HG03097 (cell line): Measurements from ENCODE around the gene FGF21.
A peak's percentile ranks its signal among the peaks of the same experiment; 100 is the strongest.
"Not testable (repeated sequence)": the region's sequence is repeated elsewhere in the genome, so short reads cannot be mapped to it uniquely, and the experiment has no call there.

Experiments
- ATAC-seq: cut with Tn5 transposase; IDR thresholded peaks from one replicate; pipeline ENCODE4 v1.9.1; 2021; ENCODE audit not compliant: unreplicated experiment, low FRiP score

FGF21 gene, protein sequence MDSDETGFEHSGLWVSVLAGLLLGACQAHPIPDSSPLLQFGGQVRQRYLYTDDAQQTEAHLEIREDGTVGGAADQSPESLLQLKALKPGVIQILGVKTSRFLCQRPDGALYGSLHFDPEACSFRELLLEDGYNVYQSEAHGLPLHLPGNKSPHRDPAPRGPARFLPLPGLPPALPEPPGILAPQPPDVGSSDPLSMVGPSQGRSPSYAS

DNA sequence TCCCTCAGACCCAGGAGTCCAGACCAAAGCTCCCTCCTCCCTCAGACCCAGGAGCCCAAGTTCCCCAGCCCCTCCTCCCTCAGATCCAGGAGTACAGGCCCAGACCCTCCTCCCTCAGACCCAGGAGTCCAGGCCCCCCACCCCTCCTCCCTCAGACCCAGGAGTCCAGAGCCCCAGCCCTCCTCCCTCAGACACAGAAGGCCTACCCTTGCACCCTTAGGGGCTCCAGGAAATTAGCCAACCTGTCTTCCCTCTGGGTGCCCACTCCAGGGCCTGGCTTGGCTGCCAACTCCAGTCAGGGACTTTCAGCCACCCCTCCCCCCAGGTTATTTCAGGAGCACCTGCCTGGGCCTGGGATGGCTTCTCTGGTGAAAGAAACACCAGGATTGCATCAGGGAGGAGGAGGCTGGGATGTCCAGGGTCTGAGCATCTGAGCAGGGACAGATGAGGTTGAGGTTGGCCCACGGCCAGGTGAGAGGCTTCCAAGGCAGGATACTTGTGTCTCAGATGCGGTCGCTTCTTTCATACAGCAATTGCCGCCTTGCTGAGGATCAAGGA, at the start of gene FGF21:
Gene FGF21, plus strand, starts transcription at position 441 of the 558 bp plus-strand sequence. CDS start 713 bp downstream, outside the sequence.
- ATAC-seq = no peak

DNA sequence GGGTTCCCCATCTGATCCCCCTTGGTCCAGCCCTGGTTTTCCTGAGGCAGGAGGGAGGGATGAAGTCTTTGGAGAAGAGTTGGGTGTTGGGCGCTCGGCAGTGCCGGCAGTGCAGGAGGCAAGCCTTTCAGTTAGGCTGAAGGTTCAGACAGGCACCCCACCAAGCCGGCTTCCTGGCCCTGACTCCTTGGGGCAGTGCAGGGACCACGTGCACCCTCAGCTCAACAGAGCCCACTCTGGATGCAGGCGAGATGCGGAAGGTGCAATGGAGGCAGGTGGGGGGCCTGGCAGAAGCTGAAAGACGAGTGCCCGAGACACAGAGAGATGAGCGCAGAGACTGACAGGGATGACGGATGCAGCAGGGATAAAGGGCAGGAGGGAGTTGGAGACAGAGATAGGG, 46.9 kb upstream of the FGF21 start:
- no peak for ATAC-seq

DNA sequence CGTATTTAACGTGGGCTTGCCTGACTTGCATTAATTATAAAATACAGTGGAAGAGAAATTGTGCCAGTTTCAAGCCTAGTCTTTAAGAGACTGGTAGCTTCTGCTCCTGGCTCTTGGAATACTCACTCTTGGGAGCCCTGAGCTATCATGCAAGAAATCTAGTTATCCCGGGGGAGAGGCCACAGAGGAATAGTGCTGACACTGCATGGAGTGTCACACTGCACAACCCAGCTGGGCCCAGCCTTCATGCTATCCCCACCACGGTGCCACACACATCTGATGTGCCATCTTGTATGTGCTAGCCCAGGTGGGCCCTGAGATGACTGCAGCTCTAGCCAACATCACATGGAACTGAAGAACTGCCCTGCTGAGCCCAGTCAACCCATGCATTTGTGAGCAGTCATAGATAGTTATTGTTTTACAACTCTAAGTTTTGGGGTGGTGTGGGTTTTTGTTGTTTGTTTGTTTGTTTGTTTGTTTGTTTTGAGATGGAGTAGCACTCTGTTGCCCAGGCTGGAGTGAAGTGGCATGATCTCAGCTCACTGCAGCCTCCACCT, 44.1 kb upstream of the FGF21 start:
- no peak for ATAC-seq

DNA sequence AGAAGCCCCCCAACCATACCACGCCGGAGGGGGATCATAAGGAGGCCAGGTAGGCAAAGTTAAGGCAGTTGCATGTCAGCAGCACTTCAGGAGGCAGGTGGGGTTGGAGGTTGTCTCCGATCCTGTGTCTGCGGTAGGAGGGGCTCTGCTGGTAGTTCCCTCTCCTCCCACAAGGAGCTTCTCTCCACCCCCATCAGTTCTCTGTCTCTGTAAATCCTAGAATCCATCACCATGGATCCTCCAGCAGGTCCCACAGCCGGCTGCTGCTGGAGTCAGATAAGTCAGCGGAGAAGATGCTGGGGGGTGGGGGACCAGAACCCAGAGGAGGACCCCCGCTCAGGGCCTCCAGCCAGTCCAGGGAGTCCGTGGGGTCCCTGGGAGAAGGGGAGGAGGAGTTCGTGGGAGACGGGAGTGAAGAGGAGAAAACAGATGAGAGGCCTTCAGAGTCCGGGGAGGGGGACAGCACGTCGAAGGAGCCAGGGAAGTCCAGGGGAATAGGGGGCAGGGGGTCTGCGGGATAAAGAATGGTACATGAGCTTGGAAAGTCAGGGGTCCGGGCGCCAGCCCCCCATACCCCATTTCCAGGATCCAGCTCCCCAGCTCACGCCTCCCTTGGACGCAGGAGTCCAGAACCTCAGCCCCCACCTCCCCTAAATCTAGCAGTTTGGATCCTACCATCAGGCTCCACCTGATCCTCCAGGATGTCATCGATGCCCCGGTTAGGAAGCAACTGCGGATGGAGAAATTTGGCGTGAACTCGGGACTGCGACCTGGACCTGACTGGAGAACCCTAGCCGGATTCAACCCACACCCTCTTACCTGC, 42.1 kb upstream of the FGF21 start:
- ATAC-seq = no peak

DNA sequence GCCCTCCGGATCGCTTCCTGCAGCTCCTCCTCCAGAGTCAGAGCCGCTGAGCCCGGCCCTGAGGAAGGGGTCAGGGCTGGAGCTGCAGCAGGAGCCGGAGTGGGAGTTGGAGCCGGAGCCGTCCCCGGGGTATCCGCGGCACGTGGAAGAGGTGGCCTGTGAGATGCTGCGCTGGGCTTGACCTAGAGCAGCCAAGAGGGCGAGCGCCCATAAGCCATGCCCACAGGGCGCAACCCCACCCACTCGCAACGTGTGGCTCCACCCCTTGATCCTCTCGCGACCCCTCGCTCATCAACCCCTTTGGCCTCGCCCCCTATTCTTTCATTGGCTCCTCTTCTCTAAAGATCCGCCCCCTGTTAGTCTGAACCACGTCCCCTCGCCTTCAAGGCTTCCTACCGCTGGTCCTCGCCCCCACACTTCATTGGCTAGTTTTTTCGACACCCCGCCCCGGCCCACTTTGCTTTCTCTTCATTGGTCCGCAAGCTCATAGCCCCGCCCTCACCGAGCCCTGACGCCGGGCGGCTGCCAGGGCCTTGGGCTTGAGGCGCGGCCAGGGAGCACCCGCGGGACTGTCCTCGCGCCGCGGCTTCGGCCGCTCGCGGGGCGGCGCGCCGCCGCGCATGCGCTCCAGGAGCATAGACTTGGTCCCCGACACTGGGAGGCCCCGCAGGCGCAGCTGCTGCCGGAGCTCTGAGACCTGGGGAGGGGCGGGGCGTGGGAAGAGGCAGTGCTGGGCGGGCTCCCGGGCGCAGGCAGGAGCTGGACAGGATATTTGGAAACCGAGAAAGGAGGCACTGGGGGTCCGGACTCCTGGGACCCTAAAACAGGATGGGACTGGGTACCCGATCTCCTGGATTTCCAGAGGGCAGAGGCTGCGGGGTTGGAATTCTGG, 41.2 kb upstream of the FGF21 start:
- peak; percentile 92 for ATAC-seq

DNA sequence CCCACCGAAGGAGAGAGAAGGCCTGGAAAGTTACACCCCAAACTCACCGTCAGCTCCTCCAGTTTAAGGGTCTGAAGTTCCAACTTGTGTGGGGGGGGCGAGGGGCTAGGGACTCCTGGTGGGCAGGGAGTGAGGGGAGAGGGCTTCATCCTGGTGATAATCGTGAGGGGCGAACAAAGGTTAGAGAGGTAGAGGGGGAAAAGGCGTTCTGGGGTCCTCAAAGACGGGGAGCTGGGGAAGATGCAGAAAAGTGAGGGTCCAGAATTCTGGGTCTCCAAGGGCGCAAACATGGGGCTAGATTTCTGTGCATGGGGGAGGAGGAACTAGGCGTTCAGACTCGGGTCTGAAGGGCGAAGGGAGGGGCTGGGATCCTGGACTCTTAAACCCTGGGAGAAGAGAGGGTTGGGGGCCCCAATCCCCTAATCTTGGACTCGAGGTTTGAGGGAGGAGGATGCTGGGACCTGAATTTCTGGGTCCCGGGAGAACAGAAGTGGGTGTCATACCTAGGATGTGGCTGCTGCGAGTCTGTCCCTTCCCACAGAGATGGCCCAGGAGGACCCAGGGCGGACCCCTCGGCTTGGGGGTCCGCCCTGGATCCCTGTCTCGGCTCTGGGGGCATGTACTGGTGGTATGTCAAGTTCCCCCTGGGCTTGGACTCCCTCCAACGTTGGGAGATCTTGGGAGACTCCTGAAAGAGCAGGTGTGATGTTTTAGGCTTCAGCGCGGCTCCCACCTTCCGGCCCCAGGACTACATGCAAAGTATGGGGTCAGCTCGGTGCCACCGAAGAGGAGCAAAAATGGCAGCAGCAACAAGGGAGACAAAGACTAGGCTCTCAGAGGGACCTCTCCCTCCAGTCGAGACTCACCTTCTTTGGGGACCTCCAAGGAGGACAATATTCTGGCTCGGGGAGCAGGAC, 40.3 kb upstream of the FGF21 start:
- no peak for ATAC-seq

GRCh38 chr19:48715681-48716171, 39.6 kb upstream of the FGF21 start:
- no peak for ATAC-seq

DNA sequence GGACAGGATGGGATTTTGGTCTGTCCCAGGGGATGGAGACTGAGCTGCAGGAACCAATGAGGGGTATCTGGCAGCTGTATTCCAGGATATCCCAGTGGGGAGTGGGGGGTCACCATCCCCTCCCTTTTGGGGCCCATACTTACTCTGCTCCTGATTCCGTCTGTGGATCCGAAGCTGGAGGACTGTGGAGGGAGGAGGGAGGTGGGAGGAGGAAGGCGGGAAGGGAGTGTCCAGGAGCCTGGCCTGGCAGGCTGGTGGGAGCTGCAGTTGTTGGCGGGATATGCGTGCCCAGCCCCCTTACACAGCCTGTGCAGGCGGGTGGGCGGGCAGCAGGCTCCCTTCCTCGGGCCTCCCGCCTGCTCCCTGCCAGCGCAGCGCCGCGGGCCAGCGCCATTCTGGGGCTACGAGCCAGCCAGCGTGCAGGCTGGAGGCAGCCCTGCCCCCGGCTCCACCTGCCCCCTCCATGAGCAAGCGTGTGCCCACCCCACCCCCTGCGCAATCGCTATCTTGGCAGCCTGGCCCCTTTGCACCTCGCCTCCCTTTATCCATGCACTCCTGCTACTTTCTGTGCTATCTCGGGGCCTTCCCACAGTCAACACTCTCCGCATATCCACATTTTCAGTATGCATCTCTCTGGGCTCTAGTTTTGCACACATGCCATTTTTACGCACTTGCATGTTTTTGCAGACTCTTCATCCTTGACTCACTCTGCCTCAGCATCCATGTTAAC, 38.6 kb upstream of the FGF21 start:
- ATAC-seq = no peak

DNA sequence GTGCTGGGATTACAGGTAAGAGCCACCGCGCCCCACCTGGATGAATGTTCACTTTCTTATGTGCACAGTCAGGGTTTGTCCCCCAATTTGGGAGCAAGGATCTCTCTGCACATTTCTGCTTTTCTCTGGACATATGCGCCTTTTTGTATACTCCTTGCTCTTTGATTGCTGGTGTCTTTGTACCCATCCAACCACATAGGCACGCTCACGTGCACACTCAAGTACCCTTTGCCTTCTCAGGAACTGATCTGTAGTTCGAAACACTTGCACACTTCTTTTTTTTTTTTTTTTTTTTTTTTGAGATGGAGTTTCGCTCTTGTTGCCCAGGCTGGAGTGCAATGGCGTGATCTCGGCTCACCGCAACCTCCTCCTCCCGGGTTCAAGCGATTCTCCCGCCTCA, 37.2 kb upstream of the FGF21 start:
- ATAC-seq = not testable (repeated sequence)

DNA sequence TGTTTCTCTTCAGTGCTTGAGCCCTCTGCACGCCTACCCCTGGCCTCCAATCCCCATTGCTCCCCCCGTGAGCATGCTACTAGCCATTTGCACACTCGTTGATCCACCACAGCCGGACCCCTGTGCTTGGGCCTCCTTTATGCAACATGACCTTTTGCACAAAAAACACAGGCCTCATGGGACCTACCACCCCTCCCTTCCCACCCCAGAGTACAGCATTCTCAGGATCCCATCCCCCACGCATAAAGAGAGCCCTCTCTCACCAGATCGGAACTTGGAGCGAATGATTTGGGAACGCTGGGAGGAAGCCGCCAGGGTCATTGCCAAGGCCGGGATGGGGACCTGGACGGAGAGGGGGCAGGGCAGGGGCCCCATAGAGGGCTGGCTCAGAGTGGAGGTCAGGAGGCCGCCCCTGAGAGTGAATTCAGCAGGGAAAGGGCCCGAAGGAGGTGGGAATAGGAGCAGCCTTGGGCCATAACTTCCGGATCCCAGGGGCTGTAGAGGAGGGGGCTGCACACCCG, 36.6 kb upstream of the FGF21 start:
- ATAC-seq = no peak

DNA sequence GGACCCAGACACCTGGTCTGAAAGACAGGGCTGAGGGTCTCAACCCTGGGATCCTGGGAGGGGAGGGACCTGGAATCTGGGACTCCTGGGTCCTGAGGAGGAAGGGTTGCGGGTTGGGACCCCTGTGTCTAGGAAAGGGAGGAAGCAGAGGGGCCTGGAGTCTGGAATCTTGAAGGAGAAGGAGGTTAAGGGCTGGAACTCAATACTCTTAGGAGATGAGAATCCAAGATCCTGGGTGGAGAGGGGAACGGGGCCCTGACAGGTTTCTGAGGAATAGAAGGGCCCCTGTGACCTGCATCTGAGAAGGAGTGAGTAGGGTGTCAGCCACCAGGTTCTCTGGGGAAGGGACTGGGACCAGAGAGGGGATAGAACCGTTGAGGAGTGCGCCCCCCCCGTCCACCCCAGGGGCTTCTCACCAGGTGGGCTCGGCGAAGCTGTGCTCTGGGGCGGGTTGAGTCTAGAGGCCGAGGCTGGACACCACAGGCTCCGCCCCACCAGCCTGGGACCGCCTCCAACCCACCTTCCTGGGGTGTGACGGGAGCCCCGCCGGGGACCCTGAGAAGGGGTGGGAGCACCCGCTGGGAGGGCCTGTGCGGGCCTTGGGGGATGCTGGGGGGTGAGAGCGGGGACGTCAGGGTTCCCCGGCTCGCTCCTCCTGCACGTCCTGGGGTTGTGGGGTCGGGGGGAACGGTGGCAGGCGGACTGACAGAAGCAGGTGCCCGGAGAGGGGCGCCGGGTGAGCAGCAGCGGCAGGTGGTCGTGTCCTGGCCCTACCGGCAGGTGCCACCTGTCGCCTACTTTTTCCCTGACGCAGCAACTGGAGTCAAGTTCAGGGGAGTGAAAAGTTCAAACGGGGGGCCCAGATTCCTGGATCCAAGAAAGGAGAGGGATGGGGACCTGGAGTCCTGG, 35.8 kb upstream of the FGF21 start, which contains the start of gene MAMSTR:
Gene MAMSTR, minus strand, starts transcription at position 463 of the 909 bp plus-strand sequence. CDS start 694 bp downstream, outside the sequence.
- no peak for ATAC-seq

DNA sequence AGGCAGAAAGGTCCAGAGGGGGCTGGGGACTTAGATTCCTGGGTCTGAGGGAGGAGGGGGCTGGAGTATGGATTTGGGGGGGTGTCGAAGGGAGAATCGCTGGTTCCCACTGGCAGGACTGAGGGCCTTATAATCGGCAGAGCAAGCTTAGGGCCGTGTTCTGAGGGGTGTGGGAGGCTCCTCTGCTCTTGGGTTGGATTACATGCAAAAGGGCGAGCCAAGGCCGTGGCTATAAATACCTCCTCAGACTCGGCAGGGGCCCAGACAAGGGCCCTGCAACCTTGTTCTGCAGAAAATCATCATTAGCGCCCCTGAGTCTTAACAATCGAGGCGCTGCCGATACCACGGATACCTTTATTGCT, 35.1 kb upstream of the FGF21 start:
- no peak for ATAC-seq

- peak; percentile 71 for ATAC-seq
Measured at GRCh38 chr19:48720613-48721296, 34.6 kb upstream of the FGF21 start.

- ATAC-seq = no peak
Measured at GRCh38 chr19:48722196-48722708, 33.1 kb upstream of the FGF21 start.

DNA sequence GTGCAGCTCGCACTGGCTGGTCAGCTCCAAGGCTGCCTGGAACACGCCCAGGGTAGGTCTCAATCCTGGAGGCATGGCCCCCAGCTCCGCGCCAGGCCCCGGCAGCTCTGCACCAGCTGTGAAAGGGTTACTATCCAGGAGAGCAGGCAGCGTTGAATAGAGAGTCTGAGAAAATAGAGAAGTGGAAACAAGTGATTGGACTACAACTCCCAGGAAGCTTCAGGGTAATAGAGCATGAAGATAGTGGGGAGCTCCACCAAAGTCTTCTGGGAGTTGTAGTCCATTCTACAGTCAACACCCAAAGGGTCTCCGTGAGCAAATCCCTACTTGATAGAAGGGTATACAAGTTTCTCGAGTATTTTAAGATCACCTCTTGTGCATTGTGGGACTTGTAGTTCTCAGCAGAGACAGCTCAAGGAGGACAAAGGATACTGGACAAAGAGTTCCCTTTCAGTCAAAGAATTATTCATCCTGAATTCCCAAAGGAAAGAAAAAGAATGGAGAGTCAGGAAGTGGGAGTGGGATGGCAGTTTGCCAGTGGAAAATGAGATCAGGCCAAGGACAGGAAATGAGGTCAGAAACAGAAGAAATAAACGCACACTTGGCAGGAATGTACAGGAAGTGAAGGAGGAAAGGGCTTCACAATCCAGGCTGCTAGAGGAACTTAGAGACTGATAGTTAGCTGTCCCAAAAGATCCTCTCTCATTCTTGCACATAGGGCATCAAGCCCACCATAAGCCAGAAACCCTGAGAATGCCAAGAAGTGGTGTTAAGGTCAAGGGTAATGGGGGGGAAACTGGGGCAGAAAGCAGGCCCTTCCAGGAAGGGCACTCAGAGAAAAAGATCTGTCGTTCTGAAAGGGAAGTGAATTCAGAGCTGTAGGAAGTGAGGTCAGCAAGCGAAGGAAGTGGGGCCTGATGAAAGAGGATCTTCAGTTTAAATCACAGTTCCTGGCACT, 30.2 kb upstream of the FGF21 start:
- ATAC-seq = no peak
